HTERT RPE-1 (cell line): Measurements from ENCODE around the gene KIF26A.
"Not testable (repeated sequence)": the region's sequence is repeated elsewhere in the genome, so short reads cannot be mapped to it uniquely, and the experiment has no call there.

Experiments used
- in situ Hi-C: fragments of 300-500 bp; cut with MboI; formaldehyde crosslinking; loops from 4 replicates; pipeline ENCODE4 v1.14.3; 2020; ENCODE audit warnings: low sequenced_read_pairs

Gene KIF26A

DNA sequence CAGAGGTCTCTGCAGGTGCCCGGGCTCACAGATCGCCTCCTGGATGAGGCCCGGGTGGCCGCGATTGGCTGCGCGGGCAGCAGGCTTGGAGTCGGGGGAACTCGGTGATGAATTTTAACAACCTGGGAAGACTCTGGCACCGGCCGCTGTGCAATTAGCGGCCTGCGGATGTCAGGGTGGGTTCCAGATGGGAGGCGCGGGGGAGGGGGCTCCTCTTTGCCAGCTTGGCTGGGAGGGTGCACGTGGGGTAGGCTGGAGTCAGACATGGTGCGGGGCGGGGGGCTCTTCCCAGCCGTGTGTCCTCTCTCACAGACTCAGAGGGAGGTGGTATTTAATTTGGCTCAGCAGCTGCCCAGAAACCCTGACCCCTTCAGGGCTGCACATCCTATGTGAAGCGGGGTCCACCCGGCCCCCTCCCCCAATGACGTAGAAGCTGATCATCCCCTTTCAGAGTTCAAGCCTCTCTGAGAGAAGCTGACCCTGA, 81.4 kb downstream of the KIF26A start:
- in situ Hi-C loops = no loop called here

DNA sequence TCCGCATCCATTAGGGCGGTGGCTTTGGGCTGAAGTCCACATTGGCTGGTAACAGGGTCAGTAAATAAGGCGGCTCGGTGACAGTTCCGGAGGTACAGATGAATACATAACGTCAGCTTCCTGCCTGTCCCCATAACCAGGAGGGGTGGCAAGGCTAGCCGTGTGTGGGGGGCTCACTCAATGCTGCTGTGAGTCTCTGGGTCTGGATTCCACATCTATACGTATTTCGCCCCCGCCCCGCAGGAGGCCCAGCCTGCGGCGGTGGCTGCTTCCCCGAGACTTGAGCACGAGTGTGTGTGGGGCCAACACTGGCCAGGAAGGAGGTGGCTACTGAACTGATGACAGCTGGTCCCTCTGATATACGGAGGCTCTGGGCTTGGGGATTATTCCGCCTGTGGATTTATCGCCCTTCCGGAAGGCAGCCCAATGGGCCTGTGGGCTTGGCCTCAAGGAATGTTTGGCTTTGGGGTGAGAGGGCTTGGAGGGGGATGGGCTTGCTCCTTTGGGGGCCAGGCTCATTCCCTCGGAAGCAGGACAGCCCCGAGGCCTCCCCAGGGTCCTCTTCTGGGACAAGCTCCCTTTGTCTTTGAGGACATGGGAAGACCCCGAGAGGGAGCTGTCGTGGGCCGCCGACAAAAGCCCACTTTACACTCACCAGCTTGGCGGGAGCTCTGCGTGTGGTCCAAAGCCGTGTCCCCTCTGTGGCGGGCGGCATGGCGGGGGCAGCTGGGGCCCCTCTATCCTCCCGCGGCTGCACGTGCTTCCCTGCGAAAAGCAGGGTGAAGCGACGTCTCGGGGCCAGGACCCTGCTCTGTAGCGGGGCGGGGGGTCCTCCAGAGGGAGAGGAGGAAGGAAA, 82.1 kb downstream of the KIF26A start:
- in situ Hi-C loops = no loop called here

DNA sequence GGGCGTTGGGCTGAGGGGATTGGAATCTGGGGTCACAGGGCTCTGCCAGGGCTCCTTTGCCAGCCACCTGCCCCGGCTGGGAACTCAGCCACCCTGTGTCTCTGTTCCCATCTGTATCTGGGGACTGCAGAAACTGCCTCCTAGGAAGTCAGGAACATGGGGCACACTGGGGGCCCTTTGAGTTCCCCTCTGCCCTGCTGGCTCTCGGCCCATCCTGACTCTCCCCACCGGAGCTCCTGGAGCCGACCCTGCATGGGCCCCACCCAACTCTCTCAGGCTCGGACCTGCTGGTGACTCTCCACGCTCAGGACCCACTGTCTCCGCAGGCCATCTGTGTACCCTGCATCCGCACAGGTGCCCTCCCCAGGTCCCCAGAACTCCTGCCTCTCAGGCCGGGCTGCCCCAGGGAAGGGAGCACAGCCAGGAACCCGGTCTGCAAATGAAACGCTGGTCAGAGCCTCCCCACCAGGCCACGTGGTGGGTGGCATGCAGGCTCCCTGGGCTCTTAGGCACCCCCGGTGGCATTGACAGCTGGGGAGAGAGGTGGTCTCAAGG, 82.8 kb downstream of the KIF26A start:
- in situ Hi-C loops = no loop called here

DNA sequence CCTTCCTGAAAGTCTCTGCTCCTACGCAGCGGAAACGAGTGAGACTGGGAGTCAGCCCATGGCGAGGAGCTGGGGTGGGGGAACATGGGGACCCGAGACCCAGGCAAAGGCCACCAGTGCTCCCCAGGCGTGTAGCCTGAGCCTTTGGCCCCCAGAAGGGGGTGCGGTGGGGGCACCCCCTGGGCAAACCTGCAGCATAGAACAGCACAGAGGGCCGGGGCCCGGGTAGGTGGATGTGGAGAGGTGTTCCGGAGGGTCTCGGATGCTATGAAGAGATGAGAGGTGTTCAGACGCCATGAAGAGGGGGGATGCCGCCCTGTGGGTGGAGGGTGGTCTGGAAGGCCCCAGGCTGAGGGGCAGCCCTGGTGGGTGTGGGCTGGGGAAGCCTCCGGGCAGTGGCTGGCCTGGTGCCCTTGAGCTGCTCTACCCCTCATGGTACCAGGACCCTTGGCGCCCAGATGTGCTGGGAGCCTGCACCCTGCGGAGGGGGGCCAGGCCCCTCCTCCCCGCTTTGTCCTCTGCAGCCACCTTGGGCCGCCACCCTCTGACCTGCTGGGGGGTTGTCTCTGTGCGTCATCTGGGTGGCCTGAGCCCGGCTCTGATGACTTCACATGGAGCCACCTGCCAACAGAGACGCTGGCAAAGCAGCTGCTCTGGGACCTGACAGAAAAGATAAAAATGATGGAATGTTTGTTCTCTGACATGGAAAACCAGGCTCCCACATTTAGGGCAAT, 83.4 kb downstream of the KIF26A start:
- in situ Hi-C loops = no loop called here

DNA sequence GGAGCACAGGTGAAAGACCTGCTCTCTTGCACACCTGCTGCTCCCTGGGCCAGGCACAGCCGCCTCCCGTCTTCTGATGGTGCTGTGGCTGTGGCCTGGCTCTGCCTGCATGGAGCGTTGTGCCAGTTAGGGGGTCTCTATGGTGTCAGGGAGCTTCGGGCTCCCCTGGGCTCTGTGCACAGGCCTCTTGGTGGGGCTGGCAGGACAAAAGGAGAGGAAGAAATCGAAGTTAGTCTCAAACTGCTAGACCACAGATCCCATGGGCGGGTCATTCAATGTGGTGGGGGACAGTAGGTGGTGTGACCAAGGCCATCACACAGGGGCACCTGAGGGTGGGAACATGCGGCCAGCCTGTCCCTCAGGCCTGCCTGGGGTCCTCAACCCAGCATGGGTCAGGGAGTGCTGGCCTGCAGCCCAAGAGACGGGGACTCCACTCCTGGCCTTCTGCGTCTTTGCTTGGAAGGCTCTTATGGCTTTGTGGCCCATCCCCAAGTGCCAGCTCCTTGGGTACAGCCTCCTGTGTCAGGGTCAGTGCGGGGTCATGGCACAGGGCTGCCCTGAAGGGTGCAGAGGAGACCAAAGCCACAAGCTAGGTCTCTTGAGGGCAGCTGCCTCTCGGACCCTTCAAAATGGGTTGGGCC, 84.1 kb downstream of the KIF26A start:
- in situ Hi-C loops = no loop called here

DNA sequence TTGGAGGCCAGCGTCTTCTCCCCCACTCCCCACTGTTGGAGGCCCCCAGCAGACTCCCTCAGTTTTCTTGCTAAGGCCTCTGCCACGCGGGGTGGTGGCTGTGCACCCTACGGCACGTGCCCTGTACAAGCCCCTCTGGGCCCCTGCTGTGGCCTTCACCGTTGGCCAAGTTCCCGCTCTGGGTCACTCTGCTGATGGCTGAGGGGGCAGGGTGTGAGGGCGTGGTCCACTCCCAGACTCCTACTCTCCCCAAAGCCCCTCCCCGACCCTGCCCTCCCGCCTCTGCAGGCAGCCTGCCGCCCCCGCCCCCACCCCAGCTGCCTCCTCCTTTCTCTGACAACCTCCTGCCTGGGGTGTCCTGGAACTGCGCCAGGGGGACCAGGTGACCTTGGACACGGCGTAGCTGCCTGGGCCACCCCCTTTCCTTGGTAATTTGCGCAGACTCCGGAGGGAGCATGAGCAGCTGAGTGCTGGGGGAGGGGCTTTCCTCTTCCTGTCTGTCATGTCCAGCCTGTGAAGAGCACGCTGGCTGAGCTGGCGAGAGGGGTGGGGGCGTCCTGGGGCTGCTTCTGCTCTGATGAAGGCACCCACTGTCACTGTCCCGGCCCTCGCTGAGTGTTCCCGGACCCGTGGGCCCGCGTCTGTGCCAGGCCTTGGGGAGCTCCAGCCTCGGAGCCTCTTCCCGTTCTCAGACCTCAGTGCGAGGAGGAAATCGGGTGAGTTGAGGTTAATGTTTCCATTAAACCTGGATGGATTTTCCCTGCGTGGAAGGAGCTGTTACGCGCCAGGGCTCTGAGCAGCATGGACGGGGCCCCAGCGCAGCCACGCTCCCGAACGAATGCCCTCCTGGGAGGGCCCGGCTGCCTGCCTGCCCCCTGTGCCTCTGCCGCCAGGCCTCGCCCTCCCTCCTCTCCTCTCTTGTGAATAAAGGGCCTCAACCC, 85.0 kb downstream of the KIF26A start:
- in situ Hi-C loops = no loop called here

DNA sequence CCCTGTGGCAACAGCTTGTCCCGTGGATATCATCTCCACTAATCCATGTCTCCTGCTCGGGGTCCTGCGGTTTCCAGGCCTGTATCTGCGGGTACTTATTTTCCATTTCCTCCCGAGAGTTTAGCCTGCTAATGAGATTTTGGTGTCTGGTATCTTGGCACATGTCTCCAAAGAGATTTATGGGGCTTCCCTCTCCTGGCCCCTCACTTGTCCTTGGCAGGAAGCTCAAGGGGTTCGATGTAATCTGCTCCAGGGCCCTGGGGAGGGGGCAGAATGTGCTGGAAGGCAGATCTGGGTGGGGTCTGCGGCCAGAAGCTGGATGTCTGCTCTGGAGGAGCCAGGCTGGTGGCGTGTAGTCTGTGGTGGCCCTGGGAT, 85.7 kb downstream of the KIF26A start:
- in situ Hi-C loops = no loop called here

DNA sequence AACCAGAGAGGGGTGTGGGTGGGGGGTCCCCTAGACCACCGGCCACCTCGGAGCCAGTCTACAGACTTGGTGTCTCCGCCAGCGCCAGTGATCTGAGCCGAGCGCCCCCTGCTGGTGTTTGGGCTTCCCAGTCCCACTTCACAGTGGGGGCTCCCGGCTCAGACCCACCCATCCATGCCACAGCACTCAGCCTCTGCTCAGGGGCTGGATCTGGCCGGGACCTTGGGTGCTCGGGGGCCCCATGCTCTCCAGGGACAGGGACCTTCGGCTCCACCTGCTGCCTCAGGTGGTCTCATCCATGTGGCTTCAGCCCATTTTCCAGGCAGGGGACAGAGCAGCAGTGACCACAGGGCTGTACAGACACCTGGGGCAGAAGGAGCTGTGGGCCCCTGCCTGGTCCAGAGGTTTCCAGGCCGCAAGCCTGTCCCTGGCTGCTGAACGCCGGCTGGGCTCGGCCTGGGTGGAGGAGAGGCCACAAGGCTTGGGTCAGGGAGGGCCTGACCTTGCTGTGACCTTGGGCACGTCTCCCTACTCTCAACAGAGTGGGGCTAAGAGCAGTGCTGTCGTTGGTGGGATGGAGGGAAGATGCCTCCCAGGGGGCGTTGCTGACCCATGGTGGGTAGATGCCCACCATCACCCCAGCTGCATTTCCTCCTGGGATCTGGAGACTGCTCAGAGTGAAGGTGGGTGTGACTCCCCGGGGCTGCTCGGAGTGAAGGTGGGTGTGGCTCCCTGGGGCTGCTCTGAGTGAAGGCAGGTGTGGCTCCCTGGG, 86.3 kb downstream of the KIF26A start:
- in situ Hi-C loops = no loop called here

DNA sequence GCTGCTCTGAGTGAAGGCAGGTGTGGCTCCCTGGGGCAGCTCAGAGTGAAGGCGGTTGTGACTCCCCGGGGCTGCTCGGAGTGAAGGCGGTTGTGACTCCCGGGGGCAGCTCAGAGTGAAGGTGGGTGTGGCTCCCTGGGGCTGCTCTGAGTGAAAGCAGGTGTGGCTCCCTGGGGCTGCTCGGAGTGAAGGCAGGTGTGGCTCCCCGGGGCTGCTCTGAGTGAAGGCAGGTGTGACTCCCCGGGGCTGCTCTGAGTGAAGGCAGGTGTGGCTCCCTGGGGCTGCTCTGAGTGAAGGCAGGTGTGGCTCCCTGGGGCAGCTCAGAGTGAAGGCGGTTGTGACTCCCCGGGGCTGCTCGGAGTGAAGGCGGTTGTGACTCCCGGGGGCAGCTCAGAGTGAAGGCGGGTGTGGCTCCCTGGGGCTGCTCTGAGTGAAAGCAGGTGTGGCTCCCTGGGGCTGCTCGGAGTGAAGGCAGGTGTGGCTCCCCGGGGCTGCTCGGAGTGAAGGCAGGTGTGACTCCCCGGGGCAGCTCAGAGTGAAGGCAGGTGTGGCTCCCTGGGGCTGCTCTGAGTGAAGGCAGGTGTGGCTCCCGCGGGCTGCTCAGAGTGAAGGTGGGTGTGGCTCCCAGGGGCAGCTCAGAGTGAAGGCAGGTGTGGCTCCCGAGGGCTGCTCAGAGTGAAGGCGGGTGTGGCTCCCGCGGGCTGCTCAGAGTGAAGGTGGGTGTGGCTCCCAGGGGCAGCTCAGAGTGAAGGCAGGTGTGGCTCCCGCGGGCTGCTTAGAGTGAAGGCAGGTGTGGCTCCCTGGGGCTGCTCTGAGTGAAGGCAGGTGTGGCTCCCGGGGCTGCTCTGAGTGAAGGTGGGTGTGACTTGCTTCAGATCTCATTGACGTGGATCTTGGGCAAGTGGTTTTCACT, 87.1 kb downstream of the KIF26A start:
- in situ Hi-C loops = not testable (repeated sequence)

DNA sequence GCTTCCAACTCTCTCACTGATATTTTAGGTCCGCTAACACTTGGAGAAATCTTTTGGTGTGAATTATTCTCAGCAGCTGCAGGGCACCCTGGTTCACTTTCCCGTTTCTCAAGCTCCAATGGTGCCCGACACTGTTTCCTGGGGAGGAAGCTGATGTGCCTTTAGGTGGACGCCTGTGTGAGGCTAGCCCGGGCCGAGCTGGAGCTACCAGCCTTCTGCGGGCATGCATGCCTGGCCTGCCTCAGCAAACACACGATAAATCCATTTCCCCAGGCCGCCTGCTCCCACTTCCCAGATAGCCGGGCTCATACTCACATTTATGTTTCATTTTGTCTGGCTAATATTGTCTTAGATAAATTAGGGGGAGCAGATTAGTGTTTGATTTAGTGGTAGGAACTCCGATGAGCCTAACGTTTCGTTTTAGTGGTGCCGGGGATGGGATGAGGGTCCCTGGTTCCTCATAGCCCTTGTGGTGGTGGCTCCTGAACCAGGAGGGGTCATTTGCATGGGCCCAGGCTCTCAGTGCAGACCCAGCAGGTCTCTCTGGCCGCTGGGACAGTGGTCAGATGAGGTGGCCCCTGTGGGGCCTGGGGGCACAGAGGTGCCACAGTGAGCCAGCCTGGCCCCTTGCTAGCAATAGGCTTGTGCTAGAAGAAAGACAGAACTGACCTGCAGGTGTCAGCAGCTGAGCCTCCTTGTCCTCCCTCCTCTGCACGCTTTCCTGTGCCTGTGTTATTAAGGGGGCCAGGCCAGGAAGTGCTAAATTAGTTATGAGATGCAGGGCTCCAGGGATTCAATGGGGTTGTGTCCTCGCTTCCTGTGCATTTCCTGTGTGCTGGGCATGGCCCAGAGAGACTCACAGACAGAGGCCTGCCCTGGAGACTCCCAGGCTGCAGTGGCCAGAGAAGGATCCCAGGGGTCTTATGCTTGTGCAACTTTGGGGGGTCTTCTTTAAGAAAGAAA, 88.3 kb downstream of the KIF26A start:
- in situ Hi-C loops = no loop called here

DNA sequence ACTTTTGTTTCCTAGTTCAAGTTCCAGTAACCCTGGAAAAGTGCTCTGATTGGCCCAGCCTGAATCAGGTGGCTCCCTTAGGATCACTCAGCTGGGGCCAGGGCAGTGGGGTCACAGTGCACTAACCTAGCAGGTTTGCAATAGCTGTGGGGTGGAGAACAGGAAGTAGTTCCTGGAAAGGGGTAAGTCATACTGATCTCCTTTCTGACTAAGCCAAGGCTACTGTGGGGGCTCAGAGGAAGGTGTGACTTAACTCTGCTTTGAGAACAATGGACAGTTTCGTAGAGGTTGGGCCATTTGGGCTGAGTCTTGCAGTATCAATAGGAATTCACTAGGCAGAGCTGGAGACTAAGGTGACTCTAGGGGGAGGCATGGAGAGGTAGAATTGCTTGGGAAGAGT, 89.4 kb downstream of the KIF26A start:
- in situ Hi-C loops = no loop called here

DNA sequence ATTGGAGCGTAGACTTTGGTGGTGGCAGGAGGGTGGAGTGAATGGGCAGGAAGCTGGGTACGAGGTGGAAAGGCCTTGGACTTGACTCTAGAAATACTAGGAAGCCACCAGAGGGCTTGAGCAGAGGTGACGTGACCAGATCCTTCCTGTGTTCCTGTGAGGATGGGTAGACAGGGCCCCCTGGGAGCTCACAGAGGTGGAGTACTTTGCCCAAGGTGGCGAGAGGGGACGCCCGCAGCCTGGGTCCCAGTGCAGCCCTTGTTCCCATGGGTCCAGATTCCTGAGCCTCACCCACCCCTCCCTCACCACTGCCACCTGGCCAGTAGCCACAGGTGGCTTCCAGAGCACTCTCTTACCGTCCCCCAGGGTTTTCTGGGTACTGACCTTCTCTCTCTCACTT, 89.8 kb downstream of the KIF26A start:
- in situ Hi-C loops = no loop called here

DNA sequence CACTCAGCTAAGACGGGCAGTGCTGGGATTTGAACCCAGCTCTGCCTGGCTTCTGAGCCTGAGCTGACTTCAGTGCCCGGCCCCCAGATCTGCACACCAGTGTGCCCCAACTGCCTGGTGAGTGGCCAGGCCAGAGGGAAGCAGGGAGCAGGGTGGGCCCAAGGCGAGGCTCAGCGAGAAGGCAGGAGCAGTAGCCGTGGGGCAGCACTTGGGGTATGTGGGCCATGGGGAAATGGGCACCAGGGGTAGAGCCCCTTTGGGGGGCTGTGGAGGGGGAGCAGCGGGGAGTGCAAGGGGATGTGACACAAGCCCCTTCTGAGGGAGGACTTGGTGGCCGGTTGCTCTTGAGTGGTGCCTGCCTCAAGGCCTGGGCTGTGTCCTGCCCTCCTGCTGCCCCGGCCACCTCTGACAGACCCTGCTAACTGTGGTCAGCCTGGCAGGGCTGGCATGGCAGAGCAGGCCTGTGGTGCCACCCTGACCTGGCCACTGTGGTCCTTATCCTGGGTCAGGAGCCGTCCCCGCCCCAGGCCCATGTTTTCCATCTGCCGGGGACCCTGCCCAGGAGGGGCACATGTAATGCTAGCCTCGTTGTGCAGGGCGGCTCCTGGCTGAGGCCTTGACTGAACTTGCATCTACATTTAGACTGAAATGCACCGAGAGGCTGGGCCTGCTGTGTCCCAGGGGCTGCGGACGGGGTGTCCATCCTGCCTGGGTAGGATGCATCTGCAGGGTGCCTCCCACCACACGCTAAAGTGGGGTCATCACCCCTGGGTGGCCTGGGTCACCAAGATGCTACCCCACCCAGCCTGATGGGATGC, 90.5 kb downstream of the KIF26A start:
- in situ Hi-C loops = no loop called here

DNA sequence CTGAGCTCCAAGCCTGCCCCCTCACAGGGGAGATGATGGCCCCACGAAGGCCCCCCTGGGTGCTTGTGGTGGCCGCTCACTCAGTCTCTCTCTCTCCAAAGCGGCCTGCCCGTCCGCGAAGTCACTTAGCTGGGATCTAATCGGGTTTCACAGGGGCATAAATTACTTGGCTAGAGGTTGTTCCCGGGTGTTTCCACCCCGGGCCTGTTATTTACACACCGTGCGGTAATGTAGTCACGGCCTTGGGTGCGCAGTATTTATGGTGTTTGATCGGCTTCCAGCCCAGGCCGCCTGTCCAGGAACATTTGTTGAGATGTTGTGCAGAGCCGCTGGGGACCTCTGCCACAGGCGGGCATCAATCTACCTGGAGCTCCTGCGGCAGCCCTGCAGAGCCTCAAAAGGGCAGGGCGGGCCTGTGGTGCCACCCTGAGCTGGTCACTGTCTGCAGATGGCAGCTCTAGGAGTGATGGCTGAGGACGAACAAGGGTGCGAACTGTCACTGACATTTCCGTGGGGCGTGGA, 91.2 kb downstream of the KIF26A start:
- in situ Hi-C loops = no loop called here

DNA sequence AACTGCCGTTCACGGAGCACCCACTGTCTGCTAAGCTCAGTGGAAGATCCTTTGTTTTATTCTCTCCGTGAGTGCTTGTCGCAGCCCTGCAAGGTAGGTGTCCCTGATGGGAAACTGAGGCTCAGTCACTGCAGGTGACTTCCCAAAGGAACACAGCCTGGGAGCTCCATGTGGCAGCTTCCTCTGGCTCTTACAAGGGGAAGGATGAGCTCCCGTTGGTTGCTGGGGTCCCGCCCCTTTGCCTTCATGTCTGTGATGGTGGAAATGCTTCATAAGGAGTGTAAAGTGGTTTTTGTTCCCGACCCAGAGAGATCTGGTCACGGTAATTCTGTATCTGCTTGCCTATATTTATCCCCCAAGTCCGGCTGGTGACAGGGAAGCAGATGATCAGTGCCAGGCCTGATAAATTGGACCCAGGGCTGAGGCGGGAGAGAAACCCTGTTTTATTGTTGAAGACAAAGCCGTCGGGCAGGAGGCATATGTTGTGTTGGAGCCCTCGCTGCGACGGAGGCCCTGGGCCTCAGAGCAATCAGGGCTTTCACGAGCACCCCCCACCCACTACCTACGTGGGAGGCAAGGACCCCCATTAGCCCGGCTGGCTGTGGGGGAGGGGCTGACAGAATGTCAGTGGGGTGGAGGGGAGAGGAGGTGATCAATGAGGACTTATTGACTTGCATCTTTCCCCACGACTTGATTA, 91.9 kb downstream of the KIF26A start:
- in situ Hi-C loops = no loop called here
